ENCODE measurements around the gene REXO4.

The REXO4 gene

GRCh38 chr9:133366435-133366834 lies 51.4 kb downstream of the REXO4 start:
- Histone ChIP-seq H3K36me3 (ENCODE audit: low read depth) (peaks cover 94% of the 10 kb centered on the region), H3K4me3 (ENCODE audit: severe bottlenecking) (no peak overlapping the region), H3K27me3 (ENCODE audit: insufficient read depth, poor library complexity, severe bottlenecking) (no peaks in the 10 kb centered on the region), H3K27ac (ENCODE audit: poor library complexity, severe bottlenecking) (no peak overlapping the region), H3K4me1 (ENCODE audit: insufficient read depth, poor library complexity, severe bottlenecking) (peaks cover 13% of the 10 kb centered on the region), H3K9me3 (ENCODE audit: severe bottlenecking) (no peaks in the 10 kb centered on the region)
- no peak for TF ChIP-seq CTCF (IDR thresholded peaks at IDR 0.05; ENCODE audit: poor library complexity, severe bottlenecking)
- ATAC-seq (ENCODE audit: low read depth) = no peak
- no peak for DNase-seq (ENCODE audit: low spot score)

- peaks cover 97% of the 10 kb centered on the region for H3K36me3 ChIP-seq (ENCODE audit: low read depth)
- H3K4me3 ChIP-seq (ENCODE audit: severe bottlenecking) = no peak overlapping the region
- DNase-seq (ENCODE audit: low spot score) (no peak), ATAC-seq (ENCODE audit: low read depth) (no peak)
- no peaks in the 10 kb centered on the region for H3K27me3 ChIP-seq (ENCODE audit: insufficient read depth, poor library complexity, severe bottlenecking)
- TF ChIP-seq CTCF (IDR thresholded peaks at IDR 0.05; ENCODE audit: poor library complexity, severe bottlenecking) = no peak
- no peak overlapping the region for H3K27ac ChIP-seq (ENCODE audit: poor library complexity, severe bottlenecking)
- peaks cover 13% of the 10 kb centered on the region for H3K4me1 ChIP-seq (ENCODE audit: insufficient read depth, poor library complexity, severe bottlenecking)
- no peaks in the 10 kb centered on the region for H3K9me3 ChIP-seq (ENCODE audit: severe bottlenecking)
Observed at GRCh38 chr9:133362359-133363044, 55.3 kb downstream of the REXO4 start.

DNA sequence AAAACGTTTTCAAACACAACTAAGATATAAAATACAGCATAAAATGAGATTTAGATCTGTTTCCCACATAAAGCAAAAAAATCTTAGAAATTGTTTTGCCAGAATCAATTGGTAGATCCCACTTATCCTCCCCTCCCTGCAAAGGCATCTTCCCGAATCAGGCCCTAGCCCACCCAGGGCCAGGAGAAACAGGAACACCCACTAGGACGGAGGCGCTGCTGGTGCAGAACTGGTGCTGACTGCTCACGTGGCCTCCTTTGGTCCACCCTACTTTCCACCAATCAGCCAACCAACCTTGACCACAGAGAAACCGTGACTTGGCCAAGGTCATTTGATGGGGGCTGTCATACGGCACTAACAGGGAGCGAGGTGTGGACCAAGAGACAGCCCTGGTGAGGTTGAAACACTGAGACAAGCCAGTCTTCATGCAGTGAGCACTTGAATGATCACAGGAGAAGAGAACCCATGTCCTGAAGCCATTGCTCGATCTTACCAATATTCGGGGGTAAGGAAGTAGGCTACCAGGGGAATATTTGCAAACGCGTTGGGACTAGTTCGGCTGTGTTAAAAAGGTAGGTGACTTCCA lies 56.2 kb downstream of the REXO4 start:
- TF ChIP-seq CTCF (IDR thresholded peaks at IDR 0.05; ENCODE audit: poor library complexity, severe bottlenecking) = no peak
- ATAC-seq (ENCODE audit: low read depth) (no peak), DNase-seq (ENCODE audit: low spot score) (no peak)
- H3K27ac ChIP-seq (ENCODE audit: poor library complexity, severe bottlenecking) = no peak overlapping the region
- no peaks in the 10 kb centered on the region for H3K9me3 ChIP-seq (ENCODE audit: severe bottlenecking)
- no peaks in the 10 kb centered on the region for H3K27me3 ChIP-seq (ENCODE audit: insufficient read depth, poor library complexity, severe bottlenecking)
- H3K4me1 ChIP-seq (ENCODE audit: insufficient read depth, poor library complexity, severe bottlenecking) = peaks cover 13% of the 10 kb centered on the region
- H3K4me3 ChIP-seq (ENCODE audit: severe bottlenecking) = no peak overlapping the region
- H3K36me3 ChIP-seq (ENCODE audit: low read depth) = peaks cover 90% of the 10 kb centered on the region

DNA sequence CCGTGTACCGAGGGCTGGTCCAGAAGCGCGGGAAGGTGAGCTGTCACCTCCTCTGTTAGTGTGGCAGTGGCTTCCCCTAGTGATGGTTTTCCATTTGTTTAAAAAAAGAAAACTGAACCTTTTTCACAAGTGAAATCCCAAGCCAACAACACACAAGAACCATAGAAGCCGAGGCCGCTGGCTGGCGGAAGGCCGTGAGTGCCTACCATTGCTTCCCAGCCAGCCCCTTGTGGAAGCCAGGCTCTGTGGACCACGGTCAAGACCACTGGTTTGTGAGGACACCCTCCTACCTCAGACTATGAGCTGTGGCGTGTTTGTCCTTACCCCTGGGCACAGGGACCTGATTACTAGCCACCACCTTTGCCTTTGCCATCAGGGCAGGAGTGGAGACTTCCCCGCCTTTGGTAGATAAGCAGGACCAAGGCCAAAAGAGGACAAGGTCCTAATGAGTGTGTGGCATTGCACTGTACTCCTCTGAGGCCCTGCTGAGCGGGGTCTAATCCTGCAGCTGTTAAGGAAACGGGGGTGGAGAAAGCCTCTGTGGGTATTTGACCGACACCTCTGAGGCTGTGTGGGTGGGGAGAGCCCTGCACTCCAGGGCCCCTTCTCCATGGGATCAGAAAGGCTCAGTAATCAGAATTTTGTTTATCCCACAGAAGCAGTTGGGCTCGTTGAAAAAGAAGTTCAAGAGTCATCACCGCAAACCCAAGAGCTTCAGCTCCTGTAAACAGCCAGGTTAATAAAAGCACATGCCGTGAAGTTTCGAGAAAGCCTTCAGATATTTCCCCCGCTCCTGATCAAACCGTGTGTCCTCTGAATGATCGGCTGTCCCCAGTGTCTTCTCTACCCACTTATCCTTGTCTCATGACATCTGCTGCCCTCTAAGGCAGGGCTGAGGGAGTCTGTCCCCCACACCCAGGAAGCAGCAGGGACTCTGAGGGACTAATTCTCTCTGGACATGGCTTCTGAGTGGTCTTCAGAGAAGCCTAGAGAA lies 57.1 kb downstream of the REXO4 start:
- no peak for TF ChIP-seq CTCF (IDR thresholded peaks at IDR 0.05; ENCODE audit: poor library complexity, severe bottlenecking)
- H3K4me1 ChIP-seq (ENCODE audit: insufficient read depth, poor library complexity, severe bottlenecking) = peaks cover 10% of the 10 kb centered on the region
- H3K4me3 ChIP-seq (ENCODE audit: severe bottlenecking) = no peak overlapping the region
- no peaks in the 10 kb centered on the region for H3K9me3 ChIP-seq (ENCODE audit: severe bottlenecking)
- H3K36me3 ChIP-seq (ENCODE audit: low read depth) = peaks cover 81% of the 10 kb centered on the region
- H3K27me3 ChIP-seq (ENCODE audit: insufficient read depth, poor library complexity, severe bottlenecking) = no peaks in the 10 kb centered on the region
- ATAC-seq (ENCODE audit: low read depth) (no peak), DNase-seq (ENCODE audit: low spot score) (no peak)
- H3K27ac ChIP-seq (ENCODE audit: poor library complexity, severe bottlenecking) = no peak overlapping the region

Data from RWPE2 (cell line).